Thyroid gland (tissue), 4 donors: ENCODE data around the gene TBL1XR1. TPM values are rescaled to one million over a fixed set of nuclear protein-coding genes. Genes with fewer than 3 reads are reported as not detected.

ENCODE experiments used
- DNase-seq, 2 donors: peaks; one replicate each; pipeline ENCODE4 v3.0.0-alpha.2; 2019
- H3K27ac ChIP-seq, 3 donors: fragments of 200-600 bp; sonication (generic); 1 replicate in 2 of 3; 2 replicates in 1 of 3; pipeline ENCODE4 v1.5.1; 2016 to 2019; ENCODE audit warnings: mild to moderate bottlenecking in 1 of 3, moderate library complexity in 1 of 3
- H3K27me3 ChIP-seq: fragments of 200-600 bp; sonication (generic); one replicate; pipeline ENCODE4 v1.5.1; 2019
- H3K36me3 ChIP-seq, 2 donors: fragments of 200-600 bp; sonication (generic); one replicate each; pipeline ENCODE4 v1.5.1; 2016 to 2019
- H3K4me1 ChIP-seq, 2 donors: fragments of 200-600 bp; sonication (generic); one replicate each; pipeline ENCODE4 v1.5.1; 2017 to 2019
- H3K4me3 ChIP-seq, 3 donors: fragments of 200-600 bp; sonication (generic); replicated peaks in 1 of 3; 1 replicate in 2 of 3; 2 replicates in 1 of 3; pipeline ENCODE4 v1.5.1; 2016; ENCODE audit warnings: mild to moderate bottlenecking in 1 of 3
- H3K9me3 ChIP-seq: fragments of 200-600 bp; sonication (generic); one replicate; pipeline ENCODE4 v1.5.1; 2017
- CTCF ChIP-seq, 6 experiments: fragments of 200-600 bp in 3 of 6; fragments of 450-650 bp in 3 of 6; sonication (generic) in 3 of 6; IDR thresholded peaks; one replicate each; pipeline ENCODE4 v1.5.1; 2016 to 2019; ENCODE audit warnings: antibody characterized with exemption in 6 of 6, mild to moderate bottlenecking in 2 of 6, inconsistent platforms in 1 of 6, moderate library complexity in 1 of 6
- POLR2A ChIP-seq, 2 donors: fragments of 450-650 bp; IDR thresholded peaks; one replicate each; pipeline ENCODE4 v1.6.1; 2017; ENCODE audit warnings: antibody characterized with exemption in 2 of 2, mild to moderate bottlenecking in 2 of 2, moderate library complexity in 1 of 2
- WGBS, 2 donors: methylation state at CpG; one replicate each; pipeline ENCODE4 v1.1.5; 2017; 5-methylcytosine and 5-hydroxymethylcytosine counted together
- intact Hi-C: fragments of 100-400 bp; cut with DNase I; formaldehyde crosslinking; loops from one replicate; pipeline ENCODE4 v1.15.1; 2023
- total RNA-seq, 4 donors: library from RNA; depleted of rRNA; stranded (reverse); fragments of >200 nt; gene quantifications; one replicate each; pipeline ENCODE4 v1.2.3, GENCODE V29; 2016

TBL1XR1 gene
- total RNA-seq, 4 donors from 2014 or later = 164 to 239 (median 195) TPM

- Histone ChIP-seq H3K36me3 (no peaks in the 10 kb centered on the region), H3K27ac (no peak overlapping the region), H3K4me3 (no peak overlapping the region), H3K9me3 (no peaks in the 10 kb centered on the region), H3K4me1 (peaks cover 21 to 56% of the 10 kb centered on the region in 2 donors), H3K27me3 (no peaks in the 10 kb centered on the region)
- intact Hi-C loops = no loop called here
- DNase-seq = no peak
- WGBS, 2 donors = 72 to 82% methylated on average over 1 of the region's 1 CpG
- TF ChIP-seq POLR2A (IDR thresholded peaks at IDR 0.05) (no peak), CTCF (IDR thresholded peaks at IDR 0.05) (no peak)
Measured at GRCh38 chr3:177124882-177125281, 72.4 kb downstream of the TBL1XR1 start.

GRCh38 chr3:177123822-177124221 lies 73.5 kb downstream of the TBL1XR1 start:
- DNase-seq = no peak
- Histone ChIP-seq H3K27ac (no peak overlapping the region), H3K4me1 (peaks cover 21 to 63% of the 10 kb centered on the region in 2 donors), H3K36me3 (no peaks in the 10 kb centered on the region), H3K4me3 (no peak overlapping the region), H3K9me3 (no peaks in the 10 kb centered on the region), H3K27me3 (no peaks in the 10 kb centered on the region)
- intact Hi-C loops = no loop called here
- 89 to 94% methylated on average over 2 of the region's 2 CpGs for WGBS, 2 donors
- no peak for TF ChIP-seq CTCF (IDR thresholded peaks at IDR 0.05)
- no peak for TF ChIP-seq POLR2A (IDR thresholded peaks at IDR 0.05)

GRCh38 chr3:177122183-177122856 lies 75.0 kb downstream of the TBL1XR1 start:
- intact Hi-C loops = no loop called here
- Histone ChIP-seq H3K27ac (peak overlapping the region in 2 of 3 donors; percentile 6 to 10), H3K9me3 (no peaks in the 10 kb centered on the region), H3K27me3 (no peaks in the 10 kb centered on the region), H3K36me3 (no peaks in the 10 kb centered on the region), H3K4me3 (no peak overlapping the region), H3K4me1 (peaks cover 29 to 68% of the 10 kb centered on the region in 2 donors)
- TF ChIP-seq CTCF (IDR thresholded peaks at IDR 0.05) = no peak
- no peak for TF ChIP-seq POLR2A (IDR thresholded peaks at IDR 0.05)
- no peak for DNase-seq
- WGBS, 2 donors = 49 to 69% methylated on average over 4 of the region's 4 CpGs

- Histone ChIP-seq H3K4me1 (peaks cover 39 to 50% of the 10 kb centered on the region in 2 donors), H3K4me3 (no peak overlapping the region)
Measured at GRCh38 chr3:177119829-177120228, 77.5 kb downstream of the TBL1XR1 start.

More at GRCh38 chr3:177119829-177120228, 77.5 kb downstream of the TBL1XR1 start:
- WGBS, 2 donors = 66 to 97% methylated on average over 3 of the region's 3 CpGs
- Histone ChIP-seq H3K27me3 (no peaks in the 10 kb centered on the region), H3K36me3 (no peaks in the 10 kb centered on the region), H3K27ac (no peak overlapping the region), H3K9me3 (no peaks in the 10 kb centered on the region)
- no peak for TF ChIP-seq POLR2A (IDR thresholded peaks at IDR 0.05)
- no peak for TF ChIP-seq CTCF (IDR thresholded peaks at IDR 0.05)
- no peak for DNase-seq
- intact Hi-C loops = no loop called here
